HG02884 (cell line): ENCODE results near the gene DLG2.
A peak's percentile ranks its signal among the peaks of the same experiment; 100 is the strongest.
"Not testable (repeated sequence)": the region's sequence is repeated elsewhere in the genome, so short reads cannot be mapped to it uniquely, and the experiment has no call there.

Experiments
- ATAC-seq: cut with Tn5 transposase; IDR thresholded peaks from one replicate; pipeline ENCODE4 v1.9.1; 2021; ENCODE audit warnings: mild to moderate bottlenecking, moderate library complexity; ENCODE audit not compliant: unreplicated experiment

The DLG2 gene

GRCh38 chr11:85256433-85256832, 370.7 kb downstream of the DLG2 start:
- ATAC-seq, result no peak

DNA sequence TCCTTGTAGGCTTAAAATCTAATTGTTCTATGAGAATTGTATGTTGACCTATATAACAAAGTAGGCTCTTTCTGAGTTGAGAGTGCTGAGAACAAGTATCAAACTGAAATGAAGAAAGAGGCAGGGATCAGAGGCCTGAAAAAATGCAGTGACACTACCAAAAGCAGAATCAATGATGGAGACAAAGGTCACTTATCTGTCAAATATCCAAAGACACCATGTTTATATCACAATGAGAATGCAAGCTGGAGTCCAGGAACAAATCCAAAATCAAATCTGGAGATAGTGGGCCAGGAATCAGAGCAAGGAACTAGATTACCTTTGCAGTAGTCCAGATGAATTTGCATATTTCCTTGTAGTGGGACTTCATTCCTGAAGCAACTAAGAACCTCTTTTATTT, 377.7 kb downstream of the DLG2 start:
- no peak for ATAC-seq

DNA sequence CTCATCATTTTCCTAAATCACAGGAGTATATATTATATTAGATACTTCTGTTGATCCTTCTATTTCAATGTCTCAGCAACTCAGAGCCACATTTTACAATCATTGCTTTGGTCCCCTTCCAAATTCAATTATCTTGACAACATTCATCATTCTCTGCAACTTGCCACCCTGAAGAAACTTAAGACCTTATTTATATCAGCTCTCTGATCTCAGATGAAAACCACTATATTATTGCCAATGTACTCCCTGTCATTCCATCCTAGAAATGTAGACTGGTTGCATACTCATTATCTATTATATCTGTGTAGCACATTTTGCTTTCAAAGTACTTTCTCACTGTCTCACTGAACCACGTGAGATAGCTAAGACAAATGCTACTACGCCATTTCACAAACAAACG, 379.3 kb downstream of the DLG2 start:
- no peak for ATAC-seq

- no peak for ATAC-seq
Observed at GRCh38 chr11:85238906-85239305, 388.2 kb downstream of the DLG2 start.

DNA sequence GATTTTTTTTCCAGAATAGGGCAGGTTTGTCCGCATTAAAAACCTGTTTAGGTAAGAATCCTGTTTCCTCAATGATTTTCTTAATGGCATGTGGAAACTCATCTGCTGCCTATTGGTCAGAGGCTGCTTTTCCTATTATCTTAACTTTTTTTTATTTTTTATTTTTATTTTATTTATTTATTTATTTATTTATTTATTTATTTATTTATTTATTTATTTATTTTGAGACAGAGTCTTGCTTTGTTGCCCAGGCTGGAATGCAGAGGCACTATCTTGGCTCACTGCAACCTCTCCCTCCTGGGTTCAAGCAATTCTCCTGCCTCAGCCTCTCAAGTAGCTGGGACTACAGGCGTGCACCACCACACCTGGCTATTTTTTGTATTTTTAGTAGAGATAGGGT, 389.1 kb downstream of the DLG2 start:
- ATAC-seq, result not testable (repeated sequence)

GRCh38 chr11:85236211-85236610, 390.9 kb downstream of the DLG2 start:
- no peak for ATAC-seq

DNA sequence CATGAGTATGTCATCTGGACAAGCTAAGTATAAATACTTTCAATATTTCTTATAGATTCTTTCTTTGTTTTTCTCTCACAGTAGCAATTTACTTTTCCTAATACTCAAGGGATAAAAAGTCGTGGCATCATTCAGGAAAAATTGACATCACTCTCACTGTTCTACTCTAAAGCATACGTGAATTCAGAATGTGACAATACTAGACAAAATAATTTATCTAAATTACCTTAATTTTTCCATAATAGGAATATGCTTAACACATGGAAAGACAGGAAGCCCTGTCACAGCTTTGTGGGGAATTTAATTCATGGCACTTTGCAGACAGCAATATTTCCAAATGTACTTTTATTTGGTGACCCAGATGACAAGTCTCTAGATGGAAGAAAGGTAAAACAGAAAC, 394.6 kb downstream of the DLG2 start:
- no peak for ATAC-seq

DNA sequence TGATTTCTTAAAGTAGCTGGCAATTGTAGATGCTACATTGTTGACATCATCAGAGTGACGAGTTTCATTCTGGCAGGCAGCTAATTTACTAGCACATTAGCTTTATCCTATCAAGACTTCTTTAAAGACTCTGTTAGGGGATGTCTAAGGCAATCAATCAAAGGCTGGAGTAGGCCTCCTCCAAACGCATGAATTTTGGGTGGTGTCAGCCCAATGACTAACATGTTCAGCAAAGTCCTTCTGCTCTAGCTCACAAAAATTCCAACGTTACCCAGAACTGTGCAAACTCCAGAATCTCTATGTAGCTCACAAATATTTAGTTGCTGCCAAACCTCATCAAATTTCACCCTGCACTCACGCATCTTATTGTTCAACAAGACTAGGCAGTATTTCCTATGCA, 395.6 kb downstream of the DLG2 start:
- ATAC-seq, result no peak

- not testable (repeated sequence) for ATAC-seq
Observed at GRCh38 chr11:85229723-85230122, 397.4 kb downstream of the DLG2 start.

DNA sequence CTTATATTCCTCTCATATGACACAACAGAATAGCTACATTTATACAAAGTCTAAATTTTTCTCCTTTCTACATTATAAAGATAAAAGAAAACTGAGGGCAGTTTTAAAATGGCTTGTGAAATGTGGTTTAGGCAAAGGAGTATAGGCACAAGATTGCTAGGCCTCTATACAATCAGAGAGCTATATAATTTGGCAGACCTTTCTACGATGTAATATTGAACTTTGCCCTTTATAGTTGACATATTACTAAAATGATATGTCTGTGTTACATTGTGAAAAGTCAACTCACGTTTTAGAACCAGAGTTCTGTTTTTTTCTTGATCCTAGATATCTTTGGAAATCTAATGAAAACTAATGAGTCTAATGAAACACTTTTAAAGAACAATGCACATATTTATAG, 430.2 kb downstream of the DLG2 start:
- ATAC-seq, result no peak

DNA sequence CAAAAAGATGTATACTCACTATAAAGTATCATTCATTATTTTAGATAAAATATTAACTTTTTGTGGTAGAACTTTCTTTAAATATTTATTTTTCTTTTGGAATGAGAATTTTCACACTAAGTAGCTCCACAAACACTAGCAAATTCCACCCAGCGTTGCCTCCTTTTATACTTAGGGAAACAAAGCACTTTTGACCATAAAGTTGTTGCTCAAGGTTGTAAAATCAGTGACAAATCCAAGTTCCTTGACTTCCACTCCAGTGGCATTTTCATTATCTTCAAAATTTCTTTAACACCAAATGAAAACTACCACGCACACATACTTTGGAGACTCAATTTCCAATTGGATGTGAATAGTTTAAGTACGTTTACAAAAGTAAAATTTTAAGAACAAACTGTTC, 431.2 kb downstream of the DLG2 start:
- no peak for ATAC-seq

- no peak for ATAC-seq
Observed at GRCh38 chr11:85187992-85188391, 439.2 kb downstream of the DLG2 start.

DNA sequence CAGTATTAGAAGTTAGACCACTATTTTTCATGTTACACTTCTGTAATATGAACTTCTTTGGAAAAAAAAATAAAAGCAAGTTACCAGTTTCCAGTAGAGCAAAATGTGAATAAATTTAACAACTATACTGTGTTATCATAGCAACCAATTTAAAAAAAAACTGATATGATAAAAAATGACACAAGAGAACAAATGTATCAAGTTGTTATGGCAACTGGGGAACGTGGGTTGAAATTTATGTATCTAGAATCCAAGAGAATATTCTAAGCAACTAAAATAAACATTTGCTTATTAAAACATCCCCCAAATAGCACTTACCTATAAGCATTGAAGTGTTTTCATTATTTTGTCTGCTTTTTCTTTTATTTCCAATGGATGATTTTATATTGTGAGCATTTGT, 442.4 kb downstream of the DLG2 start:
- ATAC-seq, result no peak

DNA sequence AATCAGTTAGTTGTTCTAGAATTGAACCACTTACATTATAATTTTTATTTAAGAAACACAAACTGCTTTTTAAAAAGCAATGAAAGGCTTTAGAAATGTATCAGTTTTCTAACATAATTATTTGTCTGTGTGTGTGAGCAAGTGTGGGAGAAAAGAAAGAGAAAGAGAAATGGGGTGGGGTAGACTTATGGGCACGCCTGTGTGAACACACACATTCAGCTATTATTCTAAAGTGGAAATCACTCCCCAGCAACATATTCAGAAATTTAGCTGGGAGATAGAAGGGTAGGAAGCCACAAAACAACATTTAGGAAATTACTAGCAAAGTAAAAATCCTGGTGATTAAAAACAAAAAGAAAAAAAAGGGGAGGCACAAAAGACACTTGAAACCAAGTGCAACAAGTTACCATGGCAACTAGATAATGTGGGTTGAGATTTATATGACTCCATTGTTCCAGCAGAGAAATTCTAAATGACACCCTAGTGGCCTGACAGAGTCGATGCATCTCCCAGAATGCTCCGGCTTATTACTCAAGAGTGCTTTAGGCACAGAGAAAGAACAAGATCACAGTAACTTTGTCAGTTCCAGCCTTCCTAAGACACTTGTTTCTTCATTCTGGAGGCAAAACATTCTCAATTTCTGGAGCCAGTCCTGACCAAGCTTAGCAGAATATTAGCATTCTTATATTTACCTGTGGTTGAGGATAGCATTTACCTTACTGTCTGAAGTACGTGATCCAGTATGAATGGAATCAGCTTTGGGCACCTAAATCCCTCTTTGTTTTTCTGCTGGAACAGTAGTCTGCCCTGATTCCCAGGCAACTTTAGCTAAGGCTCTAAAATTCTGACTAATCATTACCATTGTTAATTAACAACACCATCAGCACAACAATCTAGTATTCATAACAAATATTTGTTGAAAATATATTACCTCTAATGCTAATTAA, 444.4 kb downstream of the DLG2 start:
- ATAC-seq, result peak; percentile 87

- no peak for ATAC-seq
Observed at GRCh38 chr11:85180528-85180927, 446.6 kb downstream of the DLG2 start.

GRCh38 chr11:85171648-85172257, 455.4 kb downstream of the DLG2 start:
- ATAC-seq, result no peak

GRCh38 chr11:85170184-85170583, 457.0 kb downstream of the DLG2 start:
- no peak for ATAC-seq

GRCh38 chr11:85167471-85167870, 459.7 kb downstream of the DLG2 start:
- ATAC-seq, result no peak

GRCh38 chr11:85167038-85167437, 460.1 kb downstream of the DLG2 start:
- no peak for ATAC-seq

- ATAC-seq, result no peak
Observed at GRCh38 chr11:85165819-85166218, 461.3 kb downstream of the DLG2 start.

- peak; percentile 54 for ATAC-seq
Observed at GRCh38 chr11:85164743-85165142, 462.4 kb downstream of the DLG2 start.

DNA sequence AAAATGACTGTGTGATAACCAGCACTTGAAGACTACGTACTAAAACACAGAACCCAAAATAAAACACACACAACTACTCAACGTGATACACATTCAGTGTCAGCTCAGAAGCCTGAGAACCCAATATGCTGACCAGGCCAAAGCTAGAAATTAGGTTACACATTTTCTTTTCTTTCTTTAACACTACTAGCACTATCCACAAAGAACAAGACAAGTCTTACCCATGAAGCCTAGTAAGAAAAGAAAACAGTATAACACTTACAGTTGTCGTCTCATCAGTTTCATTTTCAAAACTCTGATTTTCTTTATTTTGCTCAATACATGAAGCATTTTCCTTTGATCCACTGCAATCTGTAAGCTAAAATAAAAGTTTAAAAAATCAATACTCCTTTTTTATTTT, 472.9 kb downstream of the DLG2 start:
- ATAC-seq, result no peak
